Neural crest cell (in vitro differentiated cells): Measurements from ENCODE around the gene INTS12. TPM values are rescaled to one million over a fixed set of nuclear protein-coding genes. Genes with fewer than 3 reads are reported as not detected.
"Not testable (repeated sequence)": the region's sequence is repeated elsewhere in the genome, so short reads cannot be mapped to it uniquely, and the experiment has no call there.

Experiments
- DNase-seq: peaks from one replicate; pipeline ENCODE4 v3.0.0; 2021; ENCODE audit warnings: low read depth, mixed read lengths, low spot score
- H3K27ac Mint-ChIP-seq: one replicate; pipeline ENCODE4 v1.8.0; 2021; ENCODE audit warnings: mild to moderate bottlenecking, mixed read lengths; ENCODE audit not compliant: unreplicated experiment
- H3K27me3 Mint-ChIP-seq: 2 replicates; pipeline ENCODE4 v1.8.0; 2021; ENCODE audit warnings: low read depth, mild to moderate bottlenecking, mixed read lengths
- H3K36me3 Mint-ChIP-seq: 2 replicates; pipeline ENCODE4 v1.8.0; 2021; ENCODE audit warnings: low read depth, mild to moderate bottlenecking, mixed read lengths
- H3K4me1 Mint-ChIP-seq: 2 replicates; pipeline ENCODE4 v1.8.0; 2021; ENCODE audit warnings: mixed read lengths
- H3K4me3 Mint-ChIP-seq: one replicate; pipeline ENCODE4 v1.8.0; 2021; ENCODE audit warnings: mild to moderate bottlenecking, mixed read lengths
- H3K9me3 Mint-ChIP-seq: 2 replicates; pipeline ENCODE4 v1.8.0; 2021; ENCODE audit warnings: mixed read lengths
- total RNA-seq: library from RNA; stranded (reverse); gene quantifications from 2 replicates; pipeline ENCODE4 v1.2.1, GENCODE V29; 2021
- TF ChIP-seq, protein P1 (sequence below): fragments of 200-600 bp; sonication (generic); conservative IDR thresholded peaks from 2 replicates; pipeline ENCODE4 v1.5.0; 2021; ENCODE audit warnings: antibody characterized with exemption, mild to moderate bottlenecking

The INTS12 gene
- total RNA-seq, 1 donor from 2014 or later: 21.2 TPM

DNA sequence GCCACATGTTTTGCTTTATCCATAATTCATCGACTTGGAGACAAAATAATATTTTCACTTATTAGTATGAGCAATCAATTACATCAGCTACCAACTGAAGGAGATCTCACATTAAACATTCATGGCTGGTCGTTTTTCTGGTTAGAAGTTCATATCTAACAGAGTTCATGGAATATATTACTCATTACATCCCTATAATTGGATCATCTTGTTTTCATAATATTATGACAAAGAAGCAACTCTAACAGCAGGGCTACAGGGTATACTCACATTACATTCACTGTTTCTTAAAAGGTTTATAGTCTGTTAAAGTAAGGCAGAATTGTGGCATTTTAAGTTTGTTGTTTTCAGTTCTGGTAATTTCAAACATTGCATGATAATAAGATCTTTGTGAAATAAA, 33.1 kb upstream of the INTS12 start:
- Mint-ChIP-seq H3K4me1 (no peaks in the 10 kb centered on the region), H3K27me3 (no peaks in the 10 kb centered on the region), H3K36me3 (peaks cover 40% of the 10 kb centered on the region), H3K27ac (no peak overlapping the region), H3K4me3 (no peak overlapping the region), H3K9me3 (peaks cover 13% of the 10 kb centered on the region)
- TF ChIP-seq, protein P1, sequence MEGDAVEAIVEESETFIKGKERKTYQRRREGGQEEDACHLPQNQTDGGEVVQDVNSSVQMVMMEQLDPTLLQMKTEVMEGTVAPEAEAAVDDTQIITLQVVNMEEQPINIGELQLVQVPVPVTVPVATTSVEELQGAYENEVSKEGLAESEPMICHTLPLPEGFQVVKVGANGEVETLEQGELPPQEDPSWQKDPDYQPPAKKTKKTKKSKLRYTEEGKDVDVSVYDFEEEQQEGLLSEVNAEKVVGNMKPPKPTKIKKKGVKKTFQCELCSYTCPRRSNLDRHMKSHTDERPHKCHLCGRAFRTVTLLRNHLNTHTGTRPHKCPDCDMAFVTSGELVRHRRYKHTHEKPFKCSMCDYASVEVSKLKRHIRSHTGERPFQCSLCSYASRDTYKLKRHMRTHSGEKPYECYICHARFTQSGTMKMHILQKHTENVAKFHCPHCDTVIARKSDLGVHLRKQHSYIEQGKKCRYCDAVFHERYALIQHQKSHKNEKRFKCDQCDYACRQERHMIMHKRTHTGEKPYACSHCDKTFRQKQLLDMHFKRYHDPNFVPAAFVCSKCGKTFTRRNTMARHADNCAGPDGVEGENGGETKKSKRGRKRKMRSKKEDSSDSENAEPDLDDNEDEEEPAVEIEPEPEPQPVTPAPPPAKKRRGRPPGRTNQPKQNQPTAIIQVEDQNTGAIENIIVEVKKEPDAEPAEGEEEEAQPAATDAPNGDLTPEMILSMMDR: no peak
- DNase-seq: no peak

DNA sequence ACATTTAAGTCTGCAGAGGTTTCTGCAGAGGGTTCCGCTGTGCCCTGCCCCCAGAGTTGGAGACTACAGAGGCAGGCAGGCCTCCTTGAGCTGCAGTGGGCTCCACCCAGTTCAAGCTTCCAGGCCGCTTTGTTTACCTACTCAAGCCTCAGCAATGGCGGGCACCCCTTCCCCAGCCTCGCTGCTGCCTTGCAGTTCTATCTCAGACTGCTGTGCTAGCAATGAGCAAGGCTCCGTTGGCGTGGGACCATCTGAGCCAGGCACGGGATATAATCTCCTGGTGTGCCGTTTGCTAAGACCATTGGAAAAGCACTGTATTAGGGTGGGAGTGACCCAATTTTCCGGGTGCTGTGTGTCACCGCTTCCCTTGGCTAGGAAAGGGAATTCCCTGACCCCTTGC, 26.7 kb upstream of the INTS12 start:
- H3K4me1 Mint-ChIP-seq, H3K4me3 Mint-ChIP-seq, H3K27me3 Mint-ChIP-seq, DNase-seq, H3K27ac Mint-ChIP-seq: not testable (repeated sequence)
- peaks cover 81% of the 10 kb centered on the region for H3K36me3 Mint-ChIP-seq
- peaks cover 31% of the 10 kb centered on the region for H3K9me3 Mint-ChIP-seq

DNA sequence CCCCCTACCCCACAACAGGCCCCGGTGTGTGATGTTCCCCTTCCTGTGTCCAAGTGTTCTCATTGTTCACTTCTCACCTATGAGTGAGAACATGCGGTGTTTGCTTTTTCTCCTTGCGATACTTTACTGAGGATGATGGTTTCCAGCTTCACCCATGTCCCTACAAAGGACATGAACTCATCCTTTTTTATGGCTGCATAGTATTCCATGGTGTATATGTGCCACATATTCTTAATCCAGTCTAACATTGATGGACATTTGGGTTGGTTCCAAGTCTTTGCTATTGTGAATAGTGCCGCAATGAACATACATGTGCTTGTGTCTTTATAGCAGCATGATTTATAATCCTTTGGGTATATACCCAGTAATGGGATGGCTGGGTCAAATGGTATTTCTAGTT, 21.4 kb upstream of the INTS12 start:
- not testable (repeated sequence) for H3K27ac Mint-ChIP-seq, H3K4me3 Mint-ChIP-seq, DNase-seq, H3K27me3 Mint-ChIP-seq, H3K4me1 Mint-ChIP-seq
- peaks cover 16% of the 10 kb centered on the region for H3K9me3 Mint-ChIP-seq
- H3K36me3 Mint-ChIP-seq: peaks cover 70% of the 10 kb centered on the region

DNA sequence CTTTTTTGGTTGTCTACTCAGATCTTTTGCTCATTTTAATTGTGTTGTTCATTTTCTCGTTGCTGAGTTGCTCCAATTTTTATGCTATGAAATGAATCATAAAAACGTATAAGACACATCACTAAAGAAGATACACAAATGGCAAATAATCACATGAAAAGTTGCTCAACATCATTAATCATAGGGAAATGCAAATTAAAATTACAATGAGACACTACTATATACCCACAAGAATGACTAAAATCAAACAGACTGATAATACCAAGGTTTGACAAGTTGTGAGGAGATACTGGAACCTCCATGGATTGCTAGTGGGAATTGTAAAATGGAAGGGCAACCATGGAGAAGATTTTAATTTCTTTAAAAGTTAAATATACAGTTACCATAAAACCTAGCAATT, 17.1 kb upstream of the INTS12 start:
- Mint-ChIP-seq H3K27me3 (no peaks in the 10 kb centered on the region), H3K27ac (no peak overlapping the region), H3K4me1 (no peaks in the 10 kb centered on the region), H3K36me3 (peaks cover 35% of the 10 kb centered on the region), H3K4me3 (no peak overlapping the region), H3K9me3 (no peaks in the 10 kb centered on the region)
- no peak for DNase-seq
- TF ChIP-seq, protein P1: no peak

DNA sequence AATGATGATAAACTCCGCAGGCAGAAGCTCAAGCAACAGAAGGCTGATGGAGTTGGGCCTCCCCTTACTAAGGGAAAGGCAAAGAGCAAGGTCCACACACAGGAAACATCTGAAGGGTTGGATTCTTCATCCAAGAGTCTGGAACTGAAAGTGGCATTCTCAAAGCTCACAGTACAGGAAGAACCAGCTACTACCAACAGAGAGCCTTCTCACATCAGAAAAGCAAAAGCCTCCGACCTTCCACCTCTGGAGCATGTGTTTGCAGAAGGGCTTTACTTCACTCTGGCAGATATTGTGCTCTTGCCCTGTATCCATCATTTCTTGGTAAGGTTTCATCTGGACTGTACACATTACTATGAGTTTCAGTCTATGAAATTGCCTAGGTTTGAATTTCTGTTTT, 10.7 kb upstream of the INTS12 start:
- H3K27me3 Mint-ChIP-seq: no peaks in the 10 kb centered on the region
- TF ChIP-seq, protein P1: no peak
- H3K36me3 Mint-ChIP-seq: peaks cover 4% of the 10 kb centered on the region
- no peak overlapping the region for H3K27ac Mint-ChIP-seq
- DNase-seq: no peak
- no peak overlapping the region for H3K4me3 Mint-ChIP-seq
- H3K9me3 Mint-ChIP-seq: no peaks in the 10 kb centered on the region
- H3K4me1 Mint-ChIP-seq: no peaks in the 10 kb centered on the region

DNA sequence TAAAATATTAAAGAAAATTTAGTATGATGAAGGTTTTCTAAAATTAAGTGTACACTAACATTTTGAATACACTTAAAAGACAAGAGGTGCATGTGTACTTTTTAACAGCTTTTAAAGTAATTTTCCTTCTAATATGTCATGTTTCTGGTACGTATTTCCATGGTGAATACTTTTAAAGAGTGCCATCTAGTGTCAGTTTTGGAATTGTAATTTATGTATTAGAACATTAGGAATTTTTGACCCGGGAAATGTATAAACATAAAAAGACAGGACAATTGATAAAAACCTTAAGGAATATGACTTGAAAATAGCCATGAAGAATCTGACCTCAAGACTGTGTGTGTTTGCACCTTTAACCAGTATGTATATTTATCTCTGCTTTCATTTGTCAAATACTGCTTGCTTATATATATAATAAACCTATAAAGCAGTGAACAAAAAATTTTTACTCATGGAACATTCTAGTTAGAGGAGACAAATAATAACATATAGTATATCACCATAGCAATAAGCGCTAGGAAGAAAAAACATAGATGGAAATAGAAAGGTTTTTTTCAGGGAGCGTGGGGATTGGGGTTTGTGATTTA, 7.3 kb upstream of the INTS12 start:
- Mint-ChIP-seq H3K36me3 (peaks cover 2% of the 10 kb centered on the region), H3K9me3 (no peaks in the 10 kb centered on the region), H3K27me3 (no peaks in the 10 kb centered on the region)

More for the DNA sequence above, 7.3 kb upstream of the INTS12 start:
- no peak overlapping the region for H3K4me3 Mint-ChIP-seq
- no peaks in the 10 kb centered on the region for H3K4me1 Mint-ChIP-seq
- TF ChIP-seq, protein P1: peak; percentile 74
- DNase-seq: no peak
- H3K27ac Mint-ChIP-seq: no peak overlapping the region
